Naive thymus-derived CD8-positive, alpha-beta T cell (primary cell): ENCODE results near the gene CARM1. TPM values are rescaled to one million over a fixed set of nuclear protein-coding genes. Genes with fewer than 3 reads are reported as not detected.
"Not testable (repeated sequence)": the region's sequence is repeated elsewhere in the genome, so short reads cannot be mapped to it uniquely, and the experiment has no call there.

Experiments
- ATAC-seq, 2 donors: fragments of 150-1000 bp; cut with Tn5 transposase in 1 of 2; sonication (Bioruptor Pico), chemical (Tn5 transposase) in 1 of 2; 1 replicate in 1 of 2; 2 replicates in 1 of 2; pipeline ENCODE4 v1.10.0; 2021; ENCODE audit warnings: mild to moderate bottlenecking in 2 of 2, moderate library complexity in 2 of 2
- POLR2A ChIA-PET: fragments of 350-600 bp; sonication (Branson Sonifier 250); formaldehyde crosslinking; loops from one replicate; lab custom pipeline; 2021; ENCODE audit warnings: antibody characterized with exemption; lab: Charles Lee
- DNase-seq, 10 donors: peaks; one replicate each; pipeline versions ENCODE4 v3.0.0 to v3.0.0-alpha.2; 2020 to 2022
- H3K27ac Mint-ChIP-seq, 10 donors: one replicate each; pipeline ENCODE4 v1.8.0; 2020 to 2022; ENCODE audit warnings: mild to moderate bottlenecking in 10 of 10, mixed read lengths in 10 of 10, moderate library complexity in 4 of 10, inconsistent platforms in 1 of 10
- H3K27me3 Mint-ChIP-seq, 5 donors: one replicate each; pipeline ENCODE4 v1.8.0; 2021 to 2022; ENCODE audit warnings: mixed read lengths in 5 of 5
- H3K36me3 Mint-ChIP-seq, 3 donors: one replicate each; pipeline ENCODE4 v1.8.0; 2020 to 2022; ENCODE audit warnings: mixed read lengths in 3 of 3, mild to moderate bottlenecking in 2 of 3, inconsistent platforms in 1 of 3
- H3K4me1 Mint-ChIP-seq, 4 donors: one replicate each; pipeline ENCODE4 v1.8.0; 2021 to 2022; ENCODE audit warnings: mixed read lengths in 4 of 4
- H3K4me3 Mint-ChIP-seq, 10 donors: one replicate each; pipeline ENCODE4 v1.8.0; 2020 to 2022; ENCODE audit warnings: mild to moderate bottlenecking in 10 of 10, mixed read lengths in 10 of 10, moderate library complexity in 6 of 10, inconsistent platforms in 1 of 10
- H3K9me3 Mint-ChIP-seq, 9 donors: one replicate each; pipeline ENCODE4 v1.8.0; 2020 to 2022; ENCODE audit warnings: mixed read lengths in 9 of 9, mild to moderate bottlenecking in 3 of 9, inconsistent platforms in 1 of 9, moderate library complexity in 1 of 9
- polyA plus RNA-seq, 3 donors: library from polyadenylated mRNA; unstranded; fragments of 300-500 nt; fragmentation: Illumina TruSeq; gene quantifications; one replicate each; pipeline ENCODE4 v1.2.3, GENCODE V29; 2021
- total RNA-seq, 8 experiments: library from RNA in 2 of 8; stranded (reverse) in 2 of 8; gene quantifications; one replicate each; pipeline ENCODE4 v1.2.3 and lab custom pipeline; 2021 to 2026

Gene CARM1
- total and polyA plus RNA-seq, 5 experiments from 2014 or later = 0.30 to 26.5 (median 0.59) TPM

GRCh38 chr19:10866495-10866894, 4.9 kb upstream of the CARM1 start:
- ATAC-seq (no peak), DNase-seq (no peak)
- H3K27ac Mint-ChIP-seq = no peak overlapping the region
- POLR2A ChIA-PET = interaction anchor here (0.7 to 1.1 kb wide), 4 partner anchors 22 to 1049 kb away, joined by 3 read pairs; no protein-coding TSS in a partner anchor
- H3K4me1 Mint-ChIP-seq = peaks cover 7 to 36% (median 18%) of the 10 kb centered on the region in 4 donors
- no peaks in the 10 kb centered on the region for H3K9me3 Mint-ChIP-seq
- H3K36me3 Mint-ChIP-seq = no peaks in the 10 kb centered on the region
- no peaks in the 10 kb centered on the region for H3K27me3 Mint-ChIP-seq
- no peak overlapping the region for H3K4me3 Mint-ChIP-seq

GRCh38 chr19:10868872-10869547, 2.3 kb upstream of the CARM1 start:
- POLR2A ChIA-PET = interaction anchor here (2.0 kb wide), 1 partner anchor 152 kb away, joined by 6 read pairs; no protein-coding TSS in a partner anchor
- H3K27ac Mint-ChIP-seq = peak overlapping the region in 3 of 10 donors; percentile 56 to 81 (median 60)
- H3K4me3 Mint-ChIP-seq = peak overlapping the region in 3 of 10 donors; percentile 24 to 58 (median 52)
- H3K36me3 Mint-ChIP-seq = no peaks in the 10 kb centered on the region
- ATAC-seq (no peak), DNase-seq (no peak)
- peaks cover 11 to 37% (median 25%) of the 10 kb centered on the region in 4 donors for H3K4me1 Mint-ChIP-seq
- H3K9me3 Mint-ChIP-seq = no peaks in the 10 kb centered on the region
- no peaks in the 10 kb centered on the region for H3K27me3 Mint-ChIP-seq

- peak overlapping the region in 7 of 10 donors; percentile 31 to 90 (median 60) for H3K27ac Mint-ChIP-seq
- POLR2A ChIA-PET = interaction anchor here (0.6 to 2.1 kb wide), 3 partner anchors 34 to 152 kb away, joined by 8 read pairs; partner anchors contain the start of genes DNM2 and TMED1
- H3K4me3 Mint-ChIP-seq = peak overlapping the region in 9 of 10 donors; percentile 8 to 87 (median 74)
- ATAC-seq, H3K36me3 Mint-ChIP-seq, H3K9me3 Mint-ChIP-seq, DNase-seq, H3K27me3 Mint-ChIP-seq: not testable (repeated sequence)
- H3K4me1 Mint-ChIP-seq = peaks cover 5 to 29% (median 20%) of the 10 kb centered on the region in 4 donors
These were observed 1.5 kb upstream of the CARM1 start for GRCh38 chr19:10869872-10870311.

GRCh38 chr19:10870501-10870954, 825 bp upstream of the CARM1 start:
- Mint-ChIP-seq H3K27me3 (no peaks in the 10 kb centered on the region), H3K27ac (peak overlapping the region in 9 of 10 donors; percentile 43 to 93 (median 81)), H3K36me3 (peaks cover 0 to 2% (median 0%) of the 10 kb centered on the region in 3 donors), H3K9me3 (no peaks in the 10 kb centered on the region), H3K4me1 (peaks cover 5 to 29% (median 20%) of the 10 kb centered on the region in 4 donors), H3K4me3 (peak overlapping the region; percentile 74 to 87 (median 78))
- ATAC-seq = no peak
- DNase-seq = no peak
- POLR2A ChIA-PET = interaction anchor here (0.6 to 2.1 kb wide), 6 partner anchors 8 to 460 kb away, joined by 3 to 8 read pairs (median 6); partner anchors contain the start of genes DNM2 and TMED1

- H3K9me3 Mint-ChIP-seq = no peaks in the 10 kb centered on the region
- H3K4me1 Mint-ChIP-seq = peaks cover 8 to 33% (median 20%) of the 10 kb centered on the region in 4 donors
- peak overlapping the region; percentile 71 to 93 (median 82) for H3K4me3 Mint-ChIP-seq
- H3K27ac Mint-ChIP-seq = peak overlapping the region in 9 of 10 donors; percentile 29 to 92 (median 78)
- DNase-seq = peak in 7 of 10 donors; percentile 13 to 38 (median 31)
- ATAC-seq = peak in 1 of 2 donors; percentile 7
- H3K27me3 Mint-ChIP-seq = no peaks in the 10 kb centered on the region
- H3K36me3 Mint-ChIP-seq = peaks cover 0 to 2% (median 0%) of the 10 kb centered on the region in 3 donors
- POLR2A ChIA-PET = interaction anchor here (1.0 to 2.1 kb wide), 4 partner anchors 8 to 154 kb away, joined by 3 to 8 read pairs (median 6); partner anchors contain the start of genes DNM2 and TMED1
These were observed 575 bp downstream of the CARM1 start for GRCh38 chr19:10871711-10872545.

GRCh38 chr19:10872546-10873107, 1.3 kb downstream of the CARM1 start:
- Mint-ChIP-seq H3K4me1 (peaks cover 8 to 34% (median 20%) of the 10 kb centered on the region in 4 donors), H3K27me3 (no peaks in the 10 kb centered on the region), H3K9me3 (no peaks in the 10 kb centered on the region), H3K27ac (peak overlapping the region; percentile 2 to 92 (median 82)), H3K4me3 (peak overlapping the region; percentile 71 to 93 (median 82)), H3K36me3 (peaks cover 0 to 2% (median 0%) of the 10 kb centered on the region in 3 donors)
- ATAC-seq = no peak
- DNase-seq = peak in 3 of 10 donors; percentile 15 to 23 (median 18)
- POLR2A ChIA-PET = interaction anchor here (0.7 to 1.4 kb wide), 3 partner anchors 8 to 64 kb away, joined by 3 to 5 read pairs (median 3); partner anchors contain the start of gene TMED1

- POLR2A ChIA-PET = interaction anchor here (0.6 kb wide), 2 partner anchors 9 to 1920 kb away, joined by 3 to 4 read pairs; no protein-coding TSS in a partner anchor
- peak overlapping the region in 5 of 10 donors; percentile 25 to 79 (median 56) for H3K27ac Mint-ChIP-seq
These were observed 2.7 kb downstream of the CARM1 start for GRCh38 chr19:10874024-10874423.

GRCh38 chr19:10876459-10877240, 5.3 kb downstream of the CARM1 start:
- H3K4me1 Mint-ChIP-seq = peaks cover 15 to 40% (median 27%) of the 10 kb centered on the region in 4 donors
- POLR2A ChIA-PET = interaction anchor here (1.1 kb wide), 1 partner anchor 41 kb away, joined by 3 read pairs; the partner anchor contains the start of gene TMED1
- H3K27me3 Mint-ChIP-seq = no peaks in the 10 kb centered on the region
- no peaks in the 10 kb centered on the region for H3K9me3 Mint-ChIP-seq
- H3K4me3 Mint-ChIP-seq = no peak overlapping the region
- DNase-seq (no peak), ATAC-seq (no peak)
- peak overlapping the region in 1 of 10 donors; percentile 19 for H3K27ac Mint-ChIP-seq
- H3K36me3 Mint-ChIP-seq = peaks cover 0 to 2% (median 0%) of the 10 kb centered on the region in 3 donors

More at GRCh38 chr19:10874024-10874423, 2.7 kb downstream of the CARM1 start:
- peaks cover 13 to 38% (median 28%) of the 10 kb centered on the region in 4 donors for H3K4me1 Mint-ChIP-seq
- peak overlapping the region; percentile 28 to 76 (median 47) for H3K4me3 Mint-ChIP-seq
- H3K27me3 Mint-ChIP-seq = no peaks in the 10 kb centered on the region
- ATAC-seq (no peak), DNase-seq (no peak)
- H3K9me3 Mint-ChIP-seq = no peaks in the 10 kb centered on the region
- peaks cover 0 to 2% (median 0%) of the 10 kb centered on the region in 3 donors for H3K36me3 Mint-ChIP-seq

GRCh38 chr19:10877608-10878007, 6.3 kb downstream of the CARM1 start:
- H3K27me3 Mint-ChIP-seq, H3K4me3 Mint-ChIP-seq, H3K36me3 Mint-ChIP-seq, ATAC-seq, DNase-seq, H3K9me3 Mint-ChIP-seq: not testable (repeated sequence)
- H3K27ac Mint-ChIP-seq = peak overlapping the region in 3 of 10 donors; percentile 37 to 62 (median 47)
- POLR2A ChIA-PET = interaction anchor here (1.1 kb wide), 1 partner anchor 42 kb away, joined by 3 read pairs; the partner anchor contains the start of gene TMED1
- peaks cover 14 to 39% (median 23%) of the 10 kb centered on the region in 4 donors for H3K4me1 Mint-ChIP-seq

- Mint-ChIP-seq H3K27ac (peak overlapping the region in 4 of 10 donors; percentile 10 to 71 (median 50)), H3K27me3 (no peaks in the 10 kb centered on the region), H3K4me1 (peaks cover 8 to 33% (median 19%) of the 10 kb centered on the region in 4 donors), H3K4me3 (no peak overlapping the region), H3K9me3 (no peaks in the 10 kb centered on the region), H3K36me3 (peaks cover 0 to 2% (median 0%) of the 10 kb centered on the region in 3 donors)
- no peak for DNase-seq
- POLR2A ChIA-PET = no interaction called here
- ATAC-seq = no peak
These were observed 6.9 kb downstream of the CARM1 start for GRCh38 chr19:10878253-10878652.
